Motor neuron (in vitro differentiated cells): ENCODE results near the gene NRL. TPM values are rescaled to one million over a fixed set of nuclear protein-coding genes. Genes with fewer than 3 reads are reported as not detected.

Source experiments
- ATAC-seq, 8 experiments: fragments of 200-7000 bp; cut with Tn5 transposase; replicated peaks in 6 of 8; 2 replicates each; pipeline ENCODE4 v1.8.0; 2021; ENCODE audit warnings: mild to moderate bottlenecking in 8 of 8, moderate library complexity in 8 of 8
- H3K27ac ChIP-seq, 2 donors: fragments of 250-450 bp; sonication (Bioruptor Pico); 2 replicates each; pipeline ENCODE4 v1.9.0; 2021; ENCODE audit warnings: antibody characterized with exemption in 2 of 2, mild to moderate bottlenecking in 2 of 2, moderate library complexity in 1 of 2
- H3K4me1 ChIP-seq, 2 donors: fragments of 250-450 bp; sonication (Bioruptor Pico); replicated peaks in 1 of 2; 2 replicates each; pipeline ENCODE4 v1.6.1; 2021; ENCODE audit warnings: antibody characterized with exemption in 2 of 2, mild to moderate bottlenecking in 2 of 2, moderate library complexity in 1 of 2
- H3K4me3 ChIP-seq, 5 donors: fragments of 250-450 bp; sonication (Bioruptor Pico); 2 replicates each; pipeline ENCODE4 v1.9.0; 2021; ENCODE audit warnings: antibody characterized with exemption in 5 of 5, mild to moderate bottlenecking in 5 of 5, moderate library complexity in 4 of 5
- whole genome bisulfite sequencing, 10 experiments: fragments of 450-650 bp; shearing (Covaris generic); methylation state at CpG; one replicate each; pipeline ENCODE4 v1.0.0; 2022; 5-methylcytosine and 5-hydroxymethylcytosine counted together
- in situ Hi-C, 9 experiments: fragments of 400-800 bp; cut with MboI; loops; one replicate each; pipeline ENCODE4 v1.15.0; 2021; ENCODE audit warnings: low sequenced_read_pairs in 9 of 9, low pct_unique_long_range_greater_than_20kb in 2 of 9; ENCODE audit not compliant: unreplicated experiment in 9 of 9
- total RNA-seq, 8 experiments: library from RNA; unstranded; fragments of 300-600 nt; gene quantifications; 2 replicates each; pipeline versions ENCODE4 v1.2.3 to v1.2.4, GENCODE V29; 2022

The NRL gene
- total RNA-seq, 8 experiments from 2014 or later = 1.1 to 2.6 (median 2.1) TPM

- in situ Hi-C loops = no loop called here
- H3K4me3 ChIP-seq = no peak overlapping the region
- peaks cover 6 to 12% of the 10 kb centered on the region in 2 donors for H3K4me1 ChIP-seq
- no peak overlapping the region for H3K27ac ChIP-seq
- WGBS, 10 experiments = 60 to 100% (median 86%) methylated on average over 1 to 7 of the region's 13 CpGs; no CpG with 5 or more reads in 2 of the 10 experiments
- no peak for ATAC-seq
Measured at GRCh38 chr14:24138396-24139271, 23.9 kb upstream of the NRL start.

- no peak for ATAC-seq
- in situ Hi-C loops = no loop called here
- Histone ChIP-seq H3K4me3 (no peak overlapping the region), H3K27ac (no peak overlapping the region), H3K4me1 (peaks cover 6 to 12% of the 10 kb centered on the region in 2 donors)
- WGBS, 10 experiments = 50 to 100% (median 95%) methylated on average over 1 to 4 of the region's 8 CpGs; no CpG with 5 or more reads in 4 of the 10 experiments
Measured at GRCh38 chr14:24137529-24138395, 23.0 kb upstream of the NRL start.

- WGBS, 10 experiments = 20 to 100% (median 82%) methylated on average over 1 to 4 of the region's 13 CpGs; no CpG with 5 or more reads in 2 of the 10 experiments
- peaks cover 6 to 8% of the 10 kb centered on the region in 2 donors for H3K4me1 ChIP-seq
- no peak for ATAC-seq
- peak overlapping the region in 1 of 2 donors; percentile 69 for H3K27ac ChIP-seq
- in situ Hi-C loops = no loop called here
- H3K4me3 ChIP-seq = peak overlapping the region; percentile 52 to 95 (median 59)
Measured at GRCh38 chr14:24136684-24137528, 22.2 kb upstream of the NRL start.

GRCh38 chr14:24135834-24136683, 21.3 kb upstream of the NRL start, which contains the start of gene PSME1:
Gene PSME1 (plus strand): TSS chr14:24136194. CDS start chr14:24136263, 69 bp downstream.
- peak; percentile 87 to 93 (median 90) for ATAC-seq
- peak within 1 kb of the TSS; percentile 52 to 95 (median 59) for H3K4me3 ChIP-seq
- WGBS, 10 experiments = 0% methylated on average over 1 of the region's 75 CpGs; no CpG with 5 or more reads in 9 of the 10 experiments
- H3K27ac ChIP-seq = peak within 1 kb of the TSS; percentile 29 to 69
- in situ Hi-C loops = no loop called here
- H3K4me1 ChIP-seq = peaks cover 6 to 8% of the 10 kb centered on the region in 2 donors

- WGBS, 10 experiments = 0 to 40% (median 15%) methylated on average over 2 to 8 of the region's 9 CpGs; no CpG with 5 or more reads in 2 of the 10 experiments
- ATAC-seq = no peak
- Histone ChIP-seq H3K27ac (peak overlapping the region; percentile 12 to 50), H3K4me3 (peak overlapping the region; percentile 52 to 95 (median 59)), H3K4me1 (peaks cover 6 to 8% of the 10 kb centered on the region in 2 donors)
- in situ Hi-C loops = no loop called here
Measured at GRCh38 chr14:24135584-24135833, 20.8 kb upstream of the NRL start.

GRCh38 chr14:24133735-24134134, 19.0 kb upstream of the NRL start:
- ATAC-seq = no peak
- Histone ChIP-seq H3K4me1 (peaks cover 2 to 5% of the 10 kb centered on the region in 2 donors), H3K27ac (no peak overlapping the region), H3K4me3 (no peak overlapping the region)
- WGBS, 10 experiments = 73 to 100% (median 100%) methylated on average over 1 of the region's 1 CpG; no CpG with 5 or more reads in 5 of the 10 experiments
- in situ Hi-C loops = no loop called here

GRCh38 chr14:24132976-24133375, 18.2 kb upstream of the NRL start:
- ATAC-seq = no peak
- 85 to 100% (median 91%) methylated on average over 1 to 2 of the region's 2 CpGs; no CpG with 5 or more reads in 4 of the 10 experiments for WGBS, 10 experiments
- H3K27ac ChIP-seq = no peak overlapping the region
- in situ Hi-C loops = no loop called here
- H3K4me3 ChIP-seq = no peak overlapping the region
- peaks cover 2 to 5% of the 10 kb centered on the region in 2 donors for H3K4me1 ChIP-seq

GRCh38 chr14:24132061-24132685, 17.4 kb upstream of the NRL start:
- no peak overlapping the region for H3K27ac ChIP-seq
- no peak for ATAC-seq
- H3K4me3 ChIP-seq = no peak overlapping the region
- WGBS, 10 experiments = 82 to 90% (median 87%) methylated on average over 2 to 15 of the region's 24 CpGs; no CpG with 5 or more reads in 7 of the 10 experiments
- in situ Hi-C loops = no loop called here
- peaks cover 2 to 5% of the 10 kb centered on the region in 2 donors for H3K4me1 ChIP-seq

GRCh38 chr14:24131549-24131966, 16.8 kb upstream of the NRL start:
- H3K4me1 ChIP-seq = peaks cover 0 to 2% of the 10 kb centered on the region in 2 donors
- WGBS, 10 experiments = 79 to 100% methylated on average over 3 to 7 of the region's 15 CpGs; no CpG with 5 or more reads in 8 of the 10 experiments
- no peak for ATAC-seq
- in situ Hi-C loops = no loop called here
- no peak overlapping the region for H3K27ac ChIP-seq
- no peak overlapping the region for H3K4me3 ChIP-seq

GRCh38 chr14:24130717-24131548, 16.2 kb upstream of the NRL start:
- 0 to 100% (median 53%) methylated on average over 1 to 4 of the region's 7 CpGs; no CpG with 5 or more reads in 2 of the 10 experiments for WGBS, 10 experiments
- in situ Hi-C loops = no loop called here

GRCh38 chr14:24130380-24130716, 15.6 kb upstream of the NRL start, which contains the start of gene FITM1:
Gene FITM1 (plus strand): TSS chr14:24130659. CDS start chr14:24131564, 905 bp downstream.
- no peak within 1 kb of the TSS for H3K27ac ChIP-seq
- H3K4me1 ChIP-seq = peaks cover 0 to 2% of the 10 kb centered on the region in 2 donors
- 66 to 100% (median 93%) methylated on average over 1 to 5 of the region's 5 CpGs; no CpG with 5 or more reads in 5 of the 10 experiments for WGBS, 10 experiments
- in situ Hi-C loops = no loop called here
- H3K4me3 ChIP-seq = no peak within 1 kb of the TSS
- ATAC-seq = no peak

More at GRCh38 chr14:24130717-24131548, 16.2 kb upstream of the NRL start:
- no peak overlapping the region for H3K4me3 ChIP-seq
- no peak for ATAC-seq
- no peak overlapping the region for H3K27ac ChIP-seq
- peaks cover 0 to 2% of the 10 kb centered on the region in 2 donors for H3K4me1 ChIP-seq
